T-helper 17 cell (primary cell): ENCODE data around the gene KIF25. TPM values are rescaled to one million over a fixed set of nuclear protein-coding genes. Genes with fewer than 3 reads are reported as not detected.

ENCODE experiments used
- ATAC-seq: fragments of 150-1000 bp; cut with Tn5 transposase; 2 replicates; pipeline ENCODE4 v1.10.0; 2021; ENCODE audit warnings: mild to moderate bottlenecking, moderate library complexity
- DNase-seq, 3 donors: peaks; one replicate each; pipeline versions ENCODE4 v3.0.0 to v3.0.0-alpha.2; 2020 to 2021
- H3K9me3 ChIP-seq: one replicate; pipeline ENCODE4 v1.7.0; 2013; ENCODE audit warnings: low read length, mild to moderate bottlenecking; ENCODE audit not compliant: control insufficient read depth, poor library complexity, severe bottlenecking
- H3K27ac Mint-ChIP-seq: one replicate; pipeline ENCODE4 v1.8.0; 2022; ENCODE audit warnings: mild to moderate bottlenecking, moderate library complexity, mixed read lengths
- H3K27me3 Mint-ChIP-seq: one replicate; pipeline ENCODE4 v1.8.0; 2022; ENCODE audit warnings: mixed read lengths
- H3K36me3 Mint-ChIP-seq: one replicate; pipeline ENCODE4 v1.8.0; 2022; ENCODE audit warnings: low read depth, mixed read lengths
- H3K4me1 Mint-ChIP-seq: one replicate; pipeline ENCODE4 v1.8.0; 2022; ENCODE audit warnings: mild to moderate bottlenecking, mixed read lengths
- H3K4me3 Mint-ChIP-seq: one replicate; pipeline ENCODE4 v1.8.0; 2022; ENCODE audit warnings: mild to moderate bottlenecking, moderate library complexity, mixed read lengths
- total RNA-seq, 4 donors: library from RNA in 2 of 4; stranded (reverse) in 2 of 4; gene quantifications; one replicate each; pipeline ENCODE4 v1.2.3 and lab custom pipeline; 2022 to 2026

Gene KIF25
- total RNA-seq, 2 donors from 2014 or later, result not detected

DNA sequence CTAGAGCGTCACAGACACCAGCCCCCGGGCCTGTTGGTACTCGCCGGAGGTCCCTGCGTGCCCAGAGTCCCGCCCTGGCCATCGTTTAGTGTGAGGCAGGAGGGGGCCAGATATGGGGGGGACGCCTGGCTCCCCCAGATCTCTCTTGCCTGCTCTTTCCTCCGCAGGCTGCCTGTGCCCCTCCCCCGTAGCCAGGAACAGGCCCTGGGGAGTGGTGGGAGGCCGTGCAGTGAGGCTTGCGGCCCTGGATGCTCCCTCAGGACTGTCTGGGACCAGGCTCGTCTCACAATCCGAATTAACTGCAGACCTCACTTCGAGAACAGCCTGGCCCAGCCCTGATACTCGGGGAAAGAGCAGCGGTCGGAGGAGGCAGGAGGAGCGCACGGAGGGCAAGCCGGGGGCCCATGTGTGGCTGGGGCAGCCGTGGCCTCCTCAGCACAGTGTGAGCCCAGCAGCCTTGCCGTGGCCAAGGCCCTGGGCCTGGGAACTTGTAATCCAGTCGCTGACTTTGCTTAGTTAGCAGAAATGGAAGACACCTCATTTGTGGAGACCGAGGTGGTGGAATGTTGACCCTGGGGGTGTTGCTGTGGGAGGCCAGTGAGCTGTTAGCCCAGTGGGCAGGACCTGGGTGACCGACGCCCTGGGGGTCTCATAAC, 52.9 kb downstream of the KIF25 start:
- no peak for ATAC-seq
- H3K4me1 Mint-ChIP-seq, result no peaks in the 10 kb centered on the region
- no peaks in the 10 kb centered on the region for H3K36me3 Mint-ChIP-seq
- no peak overlapping the region for H3K27ac Mint-ChIP-seq
- no peak overlapping the region for H3K4me3 Mint-ChIP-seq
- H3K27me3 Mint-ChIP-seq, result no peaks in the 10 kb centered on the region
- no peak for DNase-seq
- H3K9me3 ChIP-seq, result no peaks in the 10 kb centered on the region

DNA sequence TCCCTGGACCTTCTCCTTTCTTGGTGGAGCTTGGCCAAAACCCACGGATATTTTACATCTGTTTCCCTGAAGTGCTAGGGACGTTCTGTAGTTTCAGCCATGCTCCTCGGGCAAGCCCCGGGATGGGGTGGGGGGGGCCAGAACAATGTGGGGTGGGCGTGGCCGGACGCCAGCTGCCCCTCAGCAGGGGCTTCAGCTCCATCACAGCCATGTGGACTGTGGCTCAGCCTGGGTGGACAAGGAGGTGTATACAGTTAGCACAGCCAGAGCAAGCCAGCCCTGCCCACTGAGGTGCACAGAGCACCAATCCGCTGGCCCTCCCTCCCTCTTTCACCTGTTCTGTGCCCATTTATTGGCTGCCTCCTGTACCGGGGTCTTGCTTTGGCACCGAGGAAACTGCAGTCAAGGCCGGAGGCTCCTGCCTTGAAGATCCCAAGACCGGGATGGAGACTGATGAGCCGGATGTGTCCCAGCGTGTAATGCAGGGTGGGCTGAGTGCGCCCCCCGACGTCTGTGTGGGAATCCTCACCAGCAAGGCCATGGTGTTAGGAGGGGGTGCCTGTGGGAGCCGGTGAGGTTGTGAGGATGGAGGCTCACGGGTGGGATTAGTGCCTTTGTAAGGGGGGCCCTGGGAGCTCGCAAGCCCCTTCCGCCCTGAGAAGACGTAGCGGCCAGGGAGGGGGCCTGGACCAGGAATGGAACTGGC, 53.6 kb downstream of the KIF25 start:
- H3K27ac Mint-ChIP-seq, result no peak overlapping the region
- no peak for DNase-seq
- ATAC-seq, result no peak
- H3K9me3 ChIP-seq, result no peaks in the 10 kb centered on the region
- no peaks in the 10 kb centered on the region for H3K27me3 Mint-ChIP-seq
- no peaks in the 10 kb centered on the region for H3K4me1 Mint-ChIP-seq
- no peak overlapping the region for H3K4me3 Mint-ChIP-seq
- no peaks in the 10 kb centered on the region for H3K36me3 Mint-ChIP-seq

DNA sequence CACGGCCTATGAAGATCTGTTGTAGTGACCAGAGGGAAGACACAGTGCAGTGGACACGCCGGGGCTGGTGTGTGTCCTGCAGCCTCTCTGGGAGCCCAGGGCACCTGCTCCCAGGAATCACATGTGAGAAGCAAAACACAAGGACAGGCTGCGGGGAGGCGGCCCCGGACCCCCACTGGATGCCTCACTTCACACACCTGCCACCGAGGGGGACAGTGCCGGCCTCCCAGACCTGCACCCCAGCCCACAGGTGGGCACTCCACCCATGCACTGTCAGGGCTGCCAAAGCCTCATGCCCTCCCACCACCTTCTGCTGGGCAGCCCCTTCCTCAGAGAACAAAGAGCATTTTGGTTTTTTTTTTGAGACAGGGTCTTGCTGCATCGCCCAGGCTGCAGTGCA, 54.2 kb downstream of the KIF25 start:
- H3K4me1 Mint-ChIP-seq, result no peaks in the 10 kb centered on the region
- H3K27me3 Mint-ChIP-seq, result no peaks in the 10 kb centered on the region
- no peak overlapping the region for H3K27ac Mint-ChIP-seq
- H3K9me3 ChIP-seq, result no peaks in the 10 kb centered on the region
- no peaks in the 10 kb centered on the region for H3K36me3 Mint-ChIP-seq
- no peak overlapping the region for H3K4me3 Mint-ChIP-seq
- DNase-seq, result no peak
- ATAC-seq, result no peak

DNA sequence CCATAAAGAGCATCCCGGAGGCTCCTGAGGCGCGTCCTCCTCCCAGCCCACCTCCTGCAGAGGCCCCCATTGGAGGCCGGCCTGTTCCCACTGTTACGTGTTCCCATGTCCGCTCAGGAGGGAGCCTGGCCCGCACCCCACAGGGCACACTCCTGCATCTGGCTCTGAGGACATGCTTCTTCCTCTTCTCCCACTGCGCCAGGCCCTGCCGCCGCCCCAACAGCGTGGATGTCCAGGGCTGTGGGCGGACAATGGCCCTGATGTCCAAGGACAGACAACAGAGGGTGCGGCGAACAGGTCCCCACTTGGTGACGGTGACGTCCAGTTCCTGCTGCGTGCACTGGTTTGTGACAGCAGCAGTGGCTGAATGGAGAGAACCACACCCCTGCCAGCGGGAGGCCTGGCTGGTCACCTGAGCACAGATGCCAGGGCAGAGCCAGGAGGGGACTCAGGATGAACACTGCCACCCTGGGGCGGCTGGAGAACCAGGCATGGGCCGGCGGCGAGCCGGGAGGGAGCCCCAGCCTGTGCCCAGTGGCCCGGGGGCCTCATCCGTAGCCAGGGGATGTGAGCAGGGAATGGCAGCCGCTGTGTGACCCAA, 54.9 kb downstream of the KIF25 start:
- no peaks in the 10 kb centered on the region for H3K36me3 Mint-ChIP-seq
- no peaks in the 10 kb centered on the region for H3K9me3 ChIP-seq
- no peaks in the 10 kb centered on the region for H3K4me1 Mint-ChIP-seq
- H3K27me3 Mint-ChIP-seq, result no peaks in the 10 kb centered on the region
- ATAC-seq, result no peak
- no peak overlapping the region for H3K4me3 Mint-ChIP-seq
- H3K27ac Mint-ChIP-seq, result no peak overlapping the region
- no peak for DNase-seq

DNA sequence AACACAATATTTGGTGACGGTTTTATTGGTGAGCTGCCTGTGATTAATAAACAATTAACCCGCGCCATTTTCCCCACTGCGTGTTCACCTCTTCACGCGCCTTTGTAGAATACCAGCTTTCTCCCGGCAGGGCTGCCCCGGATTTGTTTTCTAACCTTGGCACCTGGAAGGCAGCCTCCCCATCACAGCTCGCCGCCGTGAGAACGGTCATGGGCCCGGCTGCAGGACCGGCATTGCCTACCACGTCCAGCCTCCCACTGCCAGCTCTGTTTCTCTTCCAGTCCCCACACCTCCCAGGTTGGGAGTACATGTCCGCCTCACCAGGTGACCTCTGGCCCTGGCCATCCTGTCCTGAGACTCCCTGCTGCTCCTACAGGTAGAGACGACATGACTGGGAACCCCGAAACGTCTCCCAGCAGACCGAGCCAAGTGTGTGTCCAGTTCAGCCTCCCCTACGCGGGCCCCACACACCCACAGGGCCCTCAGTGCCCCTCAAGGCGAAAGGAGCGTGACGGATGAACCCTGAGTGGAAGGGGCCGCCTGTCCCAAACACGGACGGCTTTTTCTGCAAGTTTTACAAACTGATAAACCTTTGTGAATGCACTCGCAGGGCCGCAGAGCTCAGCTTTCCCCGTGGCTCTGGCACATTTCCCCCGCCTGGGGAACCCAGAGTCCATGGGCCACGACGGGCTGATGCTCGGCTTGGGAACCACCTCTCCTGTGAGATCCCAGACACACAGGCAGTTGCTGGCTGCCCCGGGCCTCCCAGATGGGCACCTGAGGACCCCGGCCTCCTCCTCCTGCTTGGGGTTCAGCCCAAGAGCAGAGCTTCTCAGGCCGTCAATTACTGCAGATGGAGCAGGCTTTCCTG, 55.9 kb downstream of the KIF25 start:
- Mint-ChIP-seq H3K4me1 (no peaks in the 10 kb centered on the region), H3K27me3 (no peaks in the 10 kb centered on the region), H3K4me3 (no peak overlapping the region), H3K36me3 (no peaks in the 10 kb centered on the region), H3K27ac (no peak overlapping the region)
- ATAC-seq, result no peak
- no peaks in the 10 kb centered on the region for H3K9me3 ChIP-seq
- no peak for DNase-seq

DNA sequence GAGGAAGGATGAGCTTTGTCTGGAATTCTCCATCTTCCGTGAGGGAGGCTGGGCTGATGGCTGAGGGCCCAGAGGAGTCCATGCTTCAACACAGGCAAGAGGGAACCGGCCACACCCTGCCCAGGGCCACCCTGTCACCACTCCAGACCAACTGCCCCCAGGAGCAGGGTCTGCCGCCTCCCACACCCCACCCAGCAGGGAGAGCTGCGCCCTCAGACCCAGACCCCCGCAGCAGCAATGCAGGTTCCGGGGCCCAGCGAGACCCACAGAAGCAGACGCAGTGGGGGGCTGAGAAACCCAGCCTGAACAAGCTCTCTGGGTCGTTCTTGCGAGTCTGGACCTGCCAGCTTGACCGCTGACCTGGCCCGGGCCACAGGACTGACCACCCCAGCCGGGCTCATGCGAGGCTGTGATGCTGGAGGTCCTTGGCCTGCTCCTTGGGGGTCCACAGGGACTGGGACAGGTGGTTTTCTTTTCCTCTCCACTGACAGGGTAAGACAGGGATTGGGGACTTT, 56.5 kb downstream of the KIF25 start:
- ATAC-seq, result no peak
- Mint-ChIP-seq H3K4me3 (no peak overlapping the region), H3K36me3 (no peaks in the 10 kb centered on the region), H3K27me3 (no peaks in the 10 kb centered on the region), H3K4me1 (no peaks in the 10 kb centered on the region), H3K27ac (no peak overlapping the region)
- H3K9me3 ChIP-seq, result no peaks in the 10 kb centered on the region
- DNase-seq, result no peak

DNA sequence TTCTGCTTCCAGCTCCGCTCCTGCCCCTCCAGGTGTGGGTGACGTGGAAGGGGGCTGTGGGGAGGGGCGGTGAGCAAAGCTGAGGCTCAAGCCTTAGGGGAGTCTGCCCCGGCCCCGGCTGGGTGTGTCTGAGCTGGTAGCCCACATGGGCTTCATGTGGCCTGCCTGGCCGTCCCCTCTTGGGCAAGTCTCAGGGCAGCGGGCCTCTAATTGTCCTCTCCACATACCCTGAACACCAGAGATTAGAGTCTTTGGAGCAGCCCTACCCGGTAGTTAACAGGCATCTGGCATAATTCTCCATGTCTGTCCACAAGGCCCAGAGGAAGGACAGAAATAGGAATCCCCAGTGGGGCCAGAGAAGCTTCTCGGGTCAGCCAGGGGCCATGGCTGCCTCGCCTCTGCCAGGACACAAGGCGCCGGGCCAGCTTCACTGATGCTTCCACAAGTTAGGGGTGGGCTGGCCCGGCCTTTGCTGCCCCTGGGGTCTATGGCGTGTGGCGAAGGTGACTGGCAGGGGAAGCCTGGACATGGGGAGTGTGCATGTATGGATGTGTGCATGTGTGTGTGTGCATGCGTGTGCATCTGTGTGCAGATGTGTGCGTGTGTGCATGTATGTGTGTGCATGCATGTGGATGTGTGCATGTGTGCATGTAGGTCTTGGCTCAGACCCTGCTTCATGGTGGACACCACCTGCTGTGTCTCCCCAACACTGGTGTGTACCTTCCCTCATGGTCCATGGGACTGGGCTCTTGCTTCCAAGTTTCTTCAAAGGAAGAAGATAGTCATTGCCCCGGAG, 57.5 kb downstream of the KIF25 start:
- ATAC-seq (no peak), DNase-seq (no peak)
- no peak overlapping the region for H3K27ac Mint-ChIP-seq
- H3K4me3 Mint-ChIP-seq, result no peak overlapping the region
- H3K9me3 ChIP-seq, result no peaks in the 10 kb centered on the region
- H3K36me3 Mint-ChIP-seq, result no peaks in the 10 kb centered on the region
- no peaks in the 10 kb centered on the region for H3K4me1 Mint-ChIP-seq
- no peaks in the 10 kb centered on the region for H3K27me3 Mint-ChIP-seq

DNA sequence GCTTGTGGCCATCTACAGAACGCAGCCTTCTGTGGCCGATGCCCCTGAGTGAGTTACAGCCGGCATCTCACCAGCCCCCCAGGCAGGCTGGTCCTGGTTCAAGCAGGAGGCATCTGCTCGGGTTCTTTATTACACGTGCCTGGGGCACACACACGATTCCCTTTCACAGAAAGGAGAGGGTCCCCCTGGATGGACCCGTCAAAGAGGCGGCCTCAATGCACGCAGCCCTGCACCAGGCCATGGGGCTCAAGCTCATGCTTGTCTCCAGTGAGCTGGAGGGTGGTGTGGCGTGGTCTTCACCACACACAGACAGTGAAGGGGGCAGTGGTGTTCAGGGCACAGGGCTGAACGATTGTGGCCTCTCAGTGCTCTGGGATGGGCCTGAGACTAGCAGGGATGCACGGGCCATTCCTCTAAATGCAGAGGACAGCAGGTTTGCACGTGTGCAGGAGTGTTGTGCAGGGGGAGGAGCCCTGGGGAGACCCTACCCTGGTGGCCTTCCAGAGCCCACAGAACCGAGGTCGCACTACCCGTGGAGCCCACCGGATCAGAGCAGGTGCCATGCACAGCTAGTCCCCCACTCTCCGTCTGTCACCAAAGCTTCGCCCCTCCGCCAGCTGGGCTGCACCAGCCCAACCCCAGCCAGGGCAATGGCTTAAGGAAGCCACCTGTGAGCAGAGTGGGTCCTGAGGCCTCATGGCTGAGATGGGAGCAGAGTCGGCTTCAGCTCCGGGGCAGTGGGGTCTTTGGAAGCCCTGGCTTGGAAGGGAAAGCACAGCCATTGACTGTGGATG, 58.4 kb downstream of the KIF25 start:
- no peaks in the 10 kb centered on the region for H3K27me3 Mint-ChIP-seq
- H3K27ac Mint-ChIP-seq, result no peak overlapping the region
- H3K36me3 Mint-ChIP-seq, result no peaks in the 10 kb centered on the region
- no peaks in the 10 kb centered on the region for H3K9me3 ChIP-seq
- no peak for DNase-seq
- no peak for ATAC-seq
- H3K4me1 Mint-ChIP-seq, result no peaks in the 10 kb centered on the region
- H3K4me3 Mint-ChIP-seq, result no peak overlapping the region

DNA sequence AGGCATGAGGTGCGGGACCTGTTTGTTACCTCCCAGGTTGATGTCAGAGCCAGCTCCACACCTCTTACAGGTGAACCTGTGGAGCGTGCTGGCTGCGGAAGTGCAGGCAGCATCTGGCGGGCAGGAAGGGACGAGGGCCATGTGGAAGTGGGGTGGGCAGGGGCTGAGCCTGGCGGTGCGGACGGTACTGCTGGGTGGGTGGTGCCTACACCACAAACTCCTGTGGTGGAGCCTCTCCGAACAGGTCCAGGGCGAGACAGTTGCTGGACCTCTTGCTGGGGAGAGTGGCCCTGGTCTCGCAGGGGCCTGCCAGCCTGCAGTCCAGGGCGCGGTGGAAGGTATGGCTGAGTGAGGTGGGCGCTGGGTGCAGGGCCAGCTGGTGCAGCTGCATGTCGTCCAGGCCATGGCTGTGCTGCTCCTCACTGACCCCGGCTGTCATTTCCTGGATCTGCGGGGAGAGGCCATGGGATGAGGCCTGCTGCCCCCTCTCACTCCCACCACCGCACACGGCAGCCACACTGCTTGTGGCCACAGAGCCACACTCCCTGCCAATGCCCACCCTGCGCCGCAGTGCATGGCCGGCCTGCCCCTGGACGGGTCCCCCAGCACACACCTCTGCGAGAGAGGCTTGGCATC, 59.5 kb downstream of the KIF25 start:
- DNase-seq (no peak), ATAC-seq (no peak)
- H3K27ac Mint-ChIP-seq, result no peak overlapping the region
- H3K4me1 Mint-ChIP-seq, result peaks cover 3% of the 10 kb centered on the region
- H3K27me3 Mint-ChIP-seq, result no peaks in the 10 kb centered on the region
- H3K36me3 Mint-ChIP-seq, result no peaks in the 10 kb centered on the region
- H3K9me3 ChIP-seq, result no peaks in the 10 kb centered on the region
- H3K4me3 Mint-ChIP-seq, result no peak overlapping the region

DNA sequence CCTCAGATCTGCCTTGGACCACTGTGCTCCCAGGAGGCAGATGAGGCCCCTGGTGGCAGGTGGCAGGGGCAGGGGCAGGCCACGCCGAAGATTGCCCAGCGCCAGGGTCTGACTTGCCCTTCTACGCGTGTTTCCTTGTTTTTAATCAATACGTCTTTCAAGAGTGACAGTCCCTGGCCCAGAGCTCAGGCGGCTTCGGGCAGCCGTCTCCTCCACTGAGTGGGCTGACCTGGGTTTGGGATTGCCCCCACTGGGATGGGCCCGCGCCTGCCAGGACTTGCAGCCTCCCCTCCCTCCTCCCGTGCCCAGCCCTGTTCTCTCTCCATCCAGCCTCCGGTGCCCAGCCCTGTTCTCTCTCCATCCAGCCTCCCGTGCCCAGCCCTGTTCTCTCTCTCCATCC, 60.4 kb downstream of the KIF25 start:
- Mint-ChIP-seq H3K27ac (no peak overlapping the region), H3K27me3 (no peaks in the 10 kb centered on the region), H3K4me3 (no peak overlapping the region), H3K36me3 (no peaks in the 10 kb centered on the region), H3K4me1 (peaks cover 3% of the 10 kb centered on the region)
- no peak for DNase-seq
- ATAC-seq, result no peak
- no peaks in the 10 kb centered on the region for H3K9me3 ChIP-seq

DNA sequence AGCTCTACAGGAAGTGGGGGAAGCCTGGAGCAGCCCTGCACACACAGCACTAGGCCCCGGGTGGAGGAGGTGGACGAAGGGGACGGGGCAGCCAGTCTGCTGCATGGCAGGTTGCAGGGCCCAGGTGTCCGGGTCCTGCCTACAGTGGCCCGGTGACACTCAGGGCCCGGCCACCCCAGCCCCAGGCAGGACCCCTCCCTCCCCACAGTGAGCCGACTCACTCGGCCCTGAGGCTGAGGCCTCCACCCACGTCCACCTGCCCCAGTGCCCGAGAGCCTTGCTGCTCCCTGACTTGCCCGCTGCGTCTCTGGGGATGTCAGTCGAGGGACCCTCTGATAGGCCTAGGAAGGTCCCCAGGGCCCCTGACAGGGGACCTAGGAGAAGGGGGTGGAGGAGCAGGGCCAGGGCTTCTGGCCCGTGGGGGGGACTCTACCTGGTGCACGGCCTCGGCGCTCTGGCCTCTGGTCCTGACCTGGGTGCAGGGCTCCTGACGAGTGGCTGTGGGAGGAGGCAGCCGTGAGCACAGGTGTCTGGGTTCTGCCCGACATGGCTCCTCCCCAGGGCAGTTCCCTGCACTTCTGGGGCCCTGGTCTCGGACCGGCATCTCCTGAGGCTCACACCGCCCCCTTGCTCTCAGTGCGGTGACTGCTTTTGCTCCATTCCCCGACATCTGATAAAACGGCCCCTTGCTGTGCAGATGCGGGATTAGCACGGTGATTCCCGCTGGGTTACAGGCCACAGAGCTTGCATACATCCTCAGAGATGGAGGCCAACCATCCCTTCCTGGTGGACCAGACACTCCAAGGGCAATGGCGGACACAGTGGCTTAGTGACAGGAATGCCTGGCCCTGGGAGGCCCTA, 61.5 kb downstream of the KIF25 start:
- DNase-seq (no peak), ATAC-seq (no peak)
- Mint-ChIP-seq H3K27ac (no peak overlapping the region), H3K4me3 (no peak overlapping the region), H3K36me3 (no peaks in the 10 kb centered on the region), H3K4me1 (peaks cover 3% of the 10 kb centered on the region), H3K27me3 (no peaks in the 10 kb centered on the region)
- no peaks in the 10 kb centered on the region for H3K9me3 ChIP-seq
